HG02759 (cell line): ENCODE results near the gene UCHL3.

ENCODE experiments used
- ATAC-seq: cut with Tn5 transposase; IDR thresholded peaks from one replicate; pipeline ENCODE4 v1.9.1; 2021; ENCODE audit warnings: mild to moderate bottlenecking, moderate library complexity; ENCODE audit not compliant: unreplicated experiment

UCHL3 gene

DNA sequence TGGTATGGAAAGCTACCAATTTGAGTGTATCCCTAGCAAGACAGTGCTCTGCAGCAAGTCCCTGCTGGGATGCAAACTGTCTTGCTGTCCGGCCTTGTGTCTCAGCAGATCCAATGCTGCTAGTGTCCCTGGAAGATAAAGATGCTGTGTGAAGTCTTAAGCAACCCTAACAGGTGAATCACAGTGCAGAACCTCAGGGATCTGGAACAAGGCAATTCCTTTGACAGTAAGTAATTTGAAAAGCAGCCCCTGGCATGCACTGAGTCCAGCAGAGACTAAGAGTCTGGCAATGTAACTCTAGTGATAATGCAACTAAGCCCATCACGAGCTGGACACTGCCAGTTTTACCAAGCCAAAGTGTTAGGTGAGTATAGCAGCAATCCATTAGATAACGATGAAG, 1.7 kb upstream of the UCHL3 start:
- ATAC-seq: no peak

- peak; percentile 8 for ATAC-seq
Measured at GRCh38 chr13:75550159-75550567, 572 bp downstream of the UCHL3 start.

DNA sequence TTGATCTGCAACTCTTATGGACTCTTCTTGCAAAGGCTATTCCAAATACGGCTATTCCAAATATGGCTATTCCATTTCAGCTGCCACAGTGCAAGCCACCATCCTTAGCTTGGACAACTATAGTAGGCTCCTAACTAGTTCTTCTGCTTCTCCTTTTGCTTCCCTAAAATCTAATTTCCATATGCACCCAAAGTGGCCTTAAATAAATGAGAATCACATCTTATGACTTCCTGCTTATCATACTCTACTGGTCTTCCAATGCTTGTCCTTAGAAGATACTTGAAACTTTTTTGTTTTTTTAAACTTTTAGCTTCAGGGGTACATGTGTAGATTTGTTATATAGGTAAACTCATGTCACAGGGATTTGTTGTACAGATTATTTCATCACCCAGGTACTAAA, 4.9 kb downstream of the UCHL3 start:
- ATAC-seq: no peak

- no peak for ATAC-seq
Measured at GRCh38 chr13:75554981-75555380, 5.4 kb downstream of the UCHL3 start.

DNA sequence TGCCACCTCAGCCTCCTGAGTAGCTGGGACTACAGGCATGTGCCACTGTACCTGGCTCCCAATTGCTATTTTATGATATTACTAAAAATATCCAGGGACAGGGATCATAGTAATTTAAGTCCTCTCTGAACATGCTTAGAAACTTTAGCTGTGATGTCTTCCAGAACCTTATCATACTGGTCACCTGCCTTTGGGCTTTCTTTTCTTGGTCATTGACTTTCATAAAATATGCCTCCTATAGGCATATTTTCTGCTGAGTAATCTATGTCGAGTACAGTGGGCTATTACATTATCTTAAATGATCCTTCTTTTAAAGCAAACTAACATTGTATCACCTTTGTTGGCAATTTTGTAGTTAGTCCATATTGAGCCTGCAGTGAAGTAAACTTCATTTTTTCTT, 6.2 kb downstream of the UCHL3 start:
- ATAC-seq: no peak

- ATAC-seq: no peak
Measured at GRCh38 chr13:75556961-75557360, 7.4 kb downstream of the UCHL3 start.

- ATAC-seq: no peak
Measured at GRCh38 chr13:75558145-75558840, 8.7 kb downstream of the UCHL3 start.

DNA sequence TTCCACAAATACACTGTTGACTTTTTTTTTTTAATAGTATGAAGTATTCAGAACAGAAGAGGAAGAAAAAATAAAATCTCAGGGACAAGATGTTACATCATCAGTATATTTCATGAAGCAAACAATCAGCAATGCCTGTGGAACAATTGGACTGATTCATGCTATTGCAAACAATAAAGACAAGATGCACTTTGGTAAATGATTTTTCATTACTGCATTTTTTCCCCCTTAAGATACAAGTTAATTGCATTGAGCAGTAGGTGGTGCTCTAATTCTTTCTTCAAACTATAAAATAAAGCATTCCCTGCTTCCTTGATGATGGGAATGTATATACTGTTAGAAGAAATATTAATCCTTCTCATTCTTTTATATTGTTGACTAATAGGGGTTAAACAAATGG, 17.1 kb downstream of the UCHL3 start:
- no peak for ATAC-seq

- no peak for ATAC-seq
Measured at GRCh38 chr13:75569576-75569975, 20.0 kb downstream of the UCHL3 start.

DNA sequence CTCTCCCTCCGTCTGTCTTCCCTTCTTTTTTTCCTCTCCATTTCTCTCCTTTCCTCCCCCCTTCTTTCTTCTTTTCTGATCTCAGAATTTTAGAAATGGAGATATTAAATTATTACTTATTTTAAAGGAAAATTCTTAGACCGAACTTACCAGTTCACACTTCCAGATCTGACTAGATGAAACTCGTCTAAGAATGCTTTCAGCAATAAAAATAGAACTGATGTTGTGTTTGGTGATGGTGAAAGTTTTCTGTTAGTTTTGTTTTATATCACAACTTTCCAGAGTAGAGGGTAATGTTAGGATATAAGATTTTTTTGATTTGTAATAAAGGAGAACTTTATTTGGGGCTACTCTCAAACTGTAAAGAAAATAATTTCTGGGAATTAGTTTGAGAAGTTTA, 29.9 kb downstream of the UCHL3 start:
- no peak for ATAC-seq

DNA sequence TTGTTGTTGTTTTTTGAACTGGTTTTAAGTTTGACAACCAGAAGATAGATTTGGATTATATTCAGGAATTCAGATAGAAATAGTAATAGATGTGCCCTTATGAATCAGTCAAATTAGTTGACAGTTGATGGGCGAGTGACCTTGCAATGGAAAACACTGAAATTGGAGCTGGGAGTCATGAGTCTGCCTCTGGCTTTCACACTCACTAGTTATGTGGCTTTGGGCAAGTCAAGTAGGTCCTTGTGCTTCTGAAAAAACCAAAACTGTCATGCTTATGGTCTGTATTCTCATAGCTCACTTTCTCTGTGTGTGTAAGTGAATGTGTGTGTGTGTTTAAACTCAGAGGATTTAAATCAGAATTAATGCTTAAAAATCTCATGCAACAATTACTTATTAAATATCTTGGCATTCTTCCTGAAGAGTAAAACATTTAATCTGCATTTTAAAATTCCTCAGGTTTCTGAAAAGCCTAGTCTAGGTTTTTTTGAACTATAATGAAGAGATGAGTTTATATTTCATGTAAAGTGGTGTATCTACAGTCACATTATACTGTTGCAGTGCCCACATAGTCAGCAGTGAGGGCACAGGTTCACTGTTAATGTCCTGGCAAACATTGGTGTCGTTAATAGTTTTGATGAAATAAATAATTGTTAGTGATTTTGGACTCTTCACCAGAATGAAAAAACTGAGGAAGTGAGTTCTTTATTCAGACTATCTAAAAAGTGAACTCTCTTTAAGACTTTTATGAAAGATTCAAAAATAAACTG, 32.5 kb downstream of the UCHL3 start:
- ATAC-seq: no peak

- no peak for ATAC-seq
Measured at GRCh38 chr13:75583091-75583490, 33.5 kb downstream of the UCHL3 start.

DNA sequence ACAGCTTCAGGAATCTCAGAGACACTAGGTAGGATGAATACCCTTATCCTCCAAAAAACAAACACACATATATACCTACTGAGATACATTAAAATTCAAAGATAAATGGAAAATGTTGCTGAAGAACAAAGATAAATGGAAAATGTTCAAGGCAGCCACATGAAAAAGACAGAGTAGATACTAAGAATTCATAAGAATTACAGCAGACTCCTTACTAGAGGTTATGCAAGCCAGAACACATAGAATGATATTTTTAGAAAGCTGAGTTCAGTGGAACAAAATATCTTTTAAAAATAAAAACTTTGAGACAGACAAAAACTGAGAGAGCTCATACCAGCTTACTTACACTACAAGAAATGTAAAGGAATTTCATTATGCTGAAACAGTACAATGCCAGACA, 35.6 kb downstream of the UCHL3 start:
- no peak for ATAC-seq

DNA sequence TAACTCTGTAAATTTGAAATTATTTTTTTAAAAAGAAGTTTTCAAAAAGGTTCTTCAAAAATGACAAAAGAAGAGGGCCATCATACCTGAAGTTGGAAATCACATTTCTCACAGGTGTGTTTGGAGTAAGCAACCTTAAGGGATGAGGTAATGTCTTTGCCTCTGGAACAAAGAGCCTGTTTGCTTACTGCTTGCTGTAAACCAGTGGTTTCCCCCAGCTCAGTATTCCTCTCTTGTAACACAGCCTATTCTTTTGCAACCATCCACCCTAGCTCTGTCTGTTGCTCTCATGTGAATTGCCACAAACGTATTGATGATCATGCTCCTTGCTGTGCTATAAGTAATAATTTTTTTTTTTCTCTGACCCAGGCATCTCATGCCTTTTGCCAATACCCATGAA, 38.1 kb downstream of the UCHL3 start:
- ATAC-seq: no peak

DNA sequence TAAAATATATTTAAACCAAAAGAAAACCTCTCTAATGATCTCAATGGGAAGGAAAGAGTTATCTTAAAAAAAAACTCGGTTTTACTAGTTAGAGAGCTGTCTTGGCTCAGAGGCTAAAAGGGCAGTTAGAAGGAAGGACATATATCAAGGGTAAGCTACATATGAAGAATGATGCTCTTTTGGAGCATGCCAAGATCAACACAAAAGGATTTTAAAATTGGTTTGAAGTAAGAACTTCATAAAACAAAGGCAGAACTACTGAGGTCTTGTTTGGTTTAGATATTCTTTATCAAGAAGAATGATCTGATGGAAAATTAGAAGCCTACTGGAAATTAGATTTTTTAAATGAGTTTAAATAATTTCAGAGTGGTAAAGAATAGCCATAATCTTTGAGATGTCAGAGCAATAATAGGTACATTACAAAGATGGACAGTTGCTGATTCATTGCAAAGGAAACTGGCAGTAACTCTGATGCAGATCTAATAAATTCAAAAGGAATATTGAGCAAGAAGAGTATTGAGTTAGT, 47.1 kb downstream of the UCHL3 start:
- ATAC-seq: no peak

- no peak for ATAC-seq
Measured at GRCh38 chr13:75600371-75600770, 50.8 kb downstream of the UCHL3 start.

GRCh38 chr13:75603038-75603437, 53.4 kb downstream of the UCHL3 start:
- ATAC-seq: no peak

GRCh38 chr13:75607447-75607846, 57.9 kb downstream of the UCHL3 start:
- no peak for ATAC-seq

GRCh38 chr13:75610466-75610865, 60.9 kb downstream of the UCHL3 start:
- no peak for ATAC-seq

GRCh38 chr13:75612354-75612753, 62.8 kb downstream of the UCHL3 start:
- ATAC-seq: no peak

DNA sequence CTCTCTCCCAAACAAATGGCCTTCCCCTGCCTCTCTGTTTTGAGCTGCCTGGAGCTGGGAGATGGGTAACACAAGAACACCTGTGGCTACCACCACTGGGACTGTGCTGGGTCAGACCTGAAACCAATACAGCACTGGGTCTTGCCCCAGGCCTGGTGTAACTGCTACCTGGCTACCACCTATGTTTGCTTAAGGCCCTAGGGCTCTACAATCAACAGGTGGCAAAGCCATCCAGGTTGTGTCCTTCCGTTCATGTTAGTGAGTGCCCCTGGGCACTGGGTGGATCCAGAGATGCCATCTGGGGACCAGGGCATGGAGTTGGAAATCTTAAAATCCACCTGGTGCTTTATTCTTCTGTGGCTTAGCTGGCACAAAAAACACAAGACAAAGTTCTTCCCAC, 67.6 kb downstream of the UCHL3 start:
- no peak for ATAC-seq

GRCh38 chr13:75618308-75618707, 68.7 kb downstream of the UCHL3 start:
- no peak for ATAC-seq
